NCI-H187 (cell line): ENCODE measurements around the gene OSTF1.

Experiments used
- DNase-seq, 2 experiments: peaks; one replicate each; lab custom pipeline; 2025; lab: John Stamatoyannopoulos, UW

OSTF1 gene

GRCh38 chr9:75167281-75167680 is 79.0 kb downstream of the OSTF1 start:
- DNase-seq: no peak

DNA sequence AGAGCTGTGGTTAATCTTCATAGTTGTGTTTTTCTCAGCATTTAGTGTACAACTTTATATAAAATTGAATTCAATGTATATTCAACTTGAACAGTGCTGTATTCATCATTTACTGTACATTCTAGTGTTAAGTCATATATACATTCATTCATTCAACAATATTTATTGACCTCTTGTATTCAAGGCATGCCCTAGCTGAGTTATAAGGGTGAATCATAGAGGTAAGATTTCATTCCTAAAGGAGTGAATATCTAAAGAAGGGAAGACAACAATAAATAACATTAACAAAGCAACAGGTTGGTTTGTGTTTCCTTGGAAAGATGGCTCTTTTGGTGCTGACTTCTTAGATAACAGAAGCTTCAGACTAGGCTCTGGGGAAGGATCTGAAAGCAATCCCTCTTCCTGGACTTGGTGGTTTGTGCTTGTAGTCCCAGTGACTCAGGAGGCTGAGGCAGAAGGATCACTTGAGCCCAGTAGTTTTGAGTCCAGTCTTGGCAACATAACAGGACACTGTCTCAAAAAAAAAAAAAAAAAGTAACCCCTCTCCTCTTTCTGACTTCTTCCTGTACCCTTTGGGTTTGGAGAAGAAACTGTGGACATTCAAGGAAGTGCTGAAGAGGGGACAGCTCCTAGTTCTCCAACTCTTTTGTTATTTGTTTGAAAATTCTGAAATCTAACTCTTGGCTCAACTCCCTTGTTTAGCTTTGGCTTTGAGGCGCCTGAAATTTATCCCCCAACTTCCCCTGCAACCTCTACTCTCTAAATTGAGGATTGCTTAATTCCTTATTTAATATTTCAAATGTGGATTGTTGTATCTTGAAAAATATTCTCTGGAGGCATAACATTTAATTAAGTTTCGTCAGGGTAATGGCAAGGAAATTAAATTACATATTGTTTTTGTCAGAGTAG is 80.2 kb downstream of the OSTF1 start:
- no peak for DNase-seq

DNA sequence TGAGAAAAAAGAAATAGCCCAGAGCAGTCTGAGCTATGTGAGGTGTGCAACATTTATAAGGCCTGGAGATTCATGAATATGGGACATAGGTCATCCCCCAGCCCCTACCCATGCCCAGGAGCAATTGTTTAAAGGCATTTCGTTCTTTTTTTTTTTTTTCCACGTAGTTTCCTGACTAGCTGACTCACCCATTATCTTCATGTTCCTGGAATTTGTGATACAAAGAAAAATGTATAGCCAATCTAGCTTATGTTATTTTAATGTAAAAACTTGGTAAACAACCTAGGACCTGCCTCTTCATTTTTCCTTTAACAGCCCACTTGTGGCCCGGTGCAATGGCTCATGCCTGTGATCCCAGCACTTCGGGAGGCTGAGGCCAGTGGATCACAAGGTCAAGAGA is 81.3 kb downstream of the OSTF1 start:
- DNase-seq: no peak

- DNase-seq: no peak
Measured at GRCh38 chr9:75170898-75171360, 82.6 kb downstream of the OSTF1 start.

GRCh38 chr9:75175395-75175794 is 87.1 kb downstream of the OSTF1 start:
- DNase-seq: no peak

DNA sequence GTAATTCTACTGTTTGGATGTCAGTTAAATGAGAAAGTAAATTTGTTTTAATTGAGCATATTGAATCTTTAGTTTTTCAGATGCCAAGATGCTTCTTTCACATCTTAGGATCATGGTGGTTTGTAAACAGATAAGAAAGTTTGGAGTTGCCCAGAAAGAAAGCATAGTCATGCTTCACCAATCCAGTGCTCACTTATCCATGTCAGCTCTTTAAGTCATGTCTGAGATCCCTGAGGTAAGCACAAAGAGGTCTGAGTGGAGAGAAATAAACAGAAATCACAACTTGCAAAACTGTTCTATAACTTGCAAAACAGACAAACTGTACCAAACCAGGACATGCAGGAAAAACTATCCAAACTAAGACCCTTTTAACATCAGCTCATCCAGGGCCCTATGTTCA is 87.7 kb downstream of the OSTF1 start:
- no peak for DNase-seq

DNA sequence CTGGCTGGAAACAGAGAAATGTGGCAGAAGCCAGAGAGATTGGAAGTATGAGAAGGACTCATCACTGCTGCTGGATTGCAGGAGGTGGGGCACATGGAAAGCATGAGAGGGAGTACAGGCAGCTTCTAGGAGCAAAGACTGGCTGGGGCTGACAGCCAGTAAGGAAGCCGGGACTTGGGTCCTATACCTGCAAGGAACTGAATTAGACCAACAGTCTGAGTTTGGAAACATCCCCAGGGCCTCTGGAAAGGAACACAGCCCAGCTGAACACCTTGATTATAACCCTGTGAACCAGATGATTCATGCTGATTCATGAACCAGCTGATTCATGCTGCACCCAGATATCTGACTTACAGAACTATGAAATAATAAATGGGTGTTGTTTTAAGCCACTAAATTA is 93.4 kb downstream of the OSTF1 start:
- DNase-seq: no peak

DNA sequence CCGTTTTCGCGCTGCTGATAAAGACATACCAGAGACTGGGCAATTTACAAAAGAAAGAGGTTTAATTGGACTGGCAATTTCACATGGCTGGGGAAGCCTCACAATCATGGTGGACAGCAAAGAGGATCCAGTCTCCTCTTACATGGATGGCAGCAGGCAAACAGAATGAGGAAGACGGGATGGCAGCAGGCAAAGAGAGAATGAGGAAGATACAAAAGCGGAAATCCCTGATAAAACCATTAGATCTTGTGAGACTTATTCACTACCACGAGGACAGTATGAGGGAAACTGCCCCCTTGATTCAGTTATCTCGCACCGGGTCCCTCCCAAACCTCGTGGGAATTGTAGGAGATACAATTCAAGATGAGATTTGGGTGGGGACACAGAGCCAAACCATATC is 95.0 kb downstream of the OSTF1 start:
- no peak for DNase-seq

- DNase-seq: no peak
Measured at GRCh38 chr9:75184471-75184870, 96.2 kb downstream of the OSTF1 start.

DNA sequence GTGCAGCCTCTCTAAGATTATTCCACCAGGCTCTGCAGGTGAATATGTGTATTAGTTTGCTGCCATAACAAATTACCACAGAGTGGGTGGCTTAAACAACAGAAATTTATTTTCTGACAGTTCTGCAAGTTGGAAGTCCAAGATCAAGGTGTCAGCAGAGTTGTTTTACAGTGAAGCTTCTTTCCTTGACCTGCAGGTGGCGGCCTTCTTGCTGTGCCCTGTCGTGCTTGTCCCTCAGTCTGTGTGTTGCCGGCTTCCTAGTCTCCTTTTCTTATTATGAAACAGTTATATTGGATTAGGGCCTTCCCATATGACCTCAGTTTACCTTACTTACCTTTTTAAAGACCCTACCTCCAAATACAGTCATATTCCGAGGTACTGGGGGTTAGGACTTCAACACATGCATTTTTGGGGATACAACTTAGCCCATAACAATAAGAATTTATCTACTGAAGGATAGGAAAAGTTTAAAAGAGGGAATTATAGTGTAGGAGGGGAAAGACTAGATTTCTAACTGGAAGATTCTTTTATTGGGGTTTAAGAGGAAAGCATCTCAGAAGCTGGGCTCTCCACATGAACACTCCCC is 97.4 kb downstream of the OSTF1 start:
- no peak for DNase-seq

DNA sequence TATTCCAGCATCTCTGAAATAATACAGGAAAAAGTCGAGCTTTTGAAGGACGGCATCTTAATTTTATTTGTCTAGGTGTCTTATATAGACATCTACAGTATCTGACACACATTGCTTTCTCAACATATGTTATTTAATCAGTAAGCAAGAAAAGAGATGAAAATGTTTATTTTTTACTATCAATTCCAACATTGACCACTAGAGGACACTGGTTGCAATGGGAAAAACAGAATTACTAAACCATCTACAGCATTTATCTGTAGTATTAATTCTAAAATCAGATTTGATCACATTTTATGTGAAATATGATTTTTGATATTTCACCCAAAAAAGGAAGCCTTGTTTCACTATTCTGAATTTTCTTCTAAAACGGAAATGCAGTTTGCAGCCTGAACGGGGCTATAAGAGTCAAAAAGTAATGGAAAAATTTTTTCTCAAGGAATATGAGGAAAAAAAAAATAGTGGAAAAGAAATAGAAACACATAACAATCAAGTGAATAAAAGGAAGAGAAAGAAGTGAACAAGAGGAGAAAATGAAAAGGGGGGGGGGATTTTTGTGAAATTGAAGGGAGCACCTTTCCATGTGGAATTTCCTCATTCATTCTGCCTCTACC is 98.6 kb downstream of the OSTF1 start:
- DNase-seq: no peak

- DNase-seq: no peak
Measured at GRCh38 chr9:75188756-75189155, 100.4 kb downstream of the OSTF1 start.

DNA sequence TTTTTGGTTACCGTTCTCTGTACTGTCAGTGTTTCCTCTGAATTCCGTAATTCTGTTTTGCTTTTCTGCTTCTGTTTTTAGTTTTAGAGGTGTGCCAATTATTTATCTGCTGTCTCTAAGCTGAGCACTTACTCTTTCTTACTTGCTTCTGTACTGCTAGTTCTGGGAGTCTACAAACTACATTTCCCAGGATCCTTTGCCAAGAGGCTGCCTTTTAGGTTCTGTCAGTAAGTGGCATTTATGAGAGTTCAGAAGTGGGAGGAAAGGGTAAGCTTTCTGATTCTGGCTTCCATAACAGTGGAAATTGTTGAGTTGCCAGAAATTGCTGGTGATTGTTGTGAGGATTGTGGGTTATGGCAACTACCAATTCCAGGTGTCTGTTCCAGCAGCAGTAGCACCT is 102.4 kb downstream of the OSTF1 start:
- no peak for DNase-seq
